ENCODE measurements around the gene GUCY1B1. TPM values are rescaled to one million over a fixed set of nuclear protein-coding genes. Genes with fewer than 3 reads are reported as not detected.

The GUCY1B1 gene
- total RNA-seq, 1 experiment from 2014 or later = 3.2 TPM

GRCh38 chr4:155799116-155799793 is 40.4 kb downstream of the GUCY1B1 start:
- no peak for DNase-seq (ENCODE audit: low read depth)

- DNase-seq (ENCODE audit: low read depth) = no peak
Observed at GRCh38 chr4:155799794-155800123, 40.9 kb downstream of the GUCY1B1 start.

GRCh38 chr4:155800685-155801343 is 42.0 kb downstream of the GUCY1B1 start:
- no peak for DNase-seq (ENCODE audit: low read depth)

- DNase-seq (ENCODE audit: low read depth) = peak; percentile 38
Observed at GRCh38 chr4:155802190-155802959, 43.6 kb downstream of the GUCY1B1 start.

- DNase-seq (ENCODE audit: low read depth) = peak; percentile 55
Observed at GRCh38 chr4:155805016-155805415, 46.2 kb downstream of the GUCY1B1 start.

- DNase-seq (ENCODE audit: low read depth) = peak; percentile 7
Observed at GRCh38 chr4:155807021-155807420, 48.2 kb downstream of the GUCY1B1 start.

- peak; percentile 83 for DNase-seq (ENCODE audit: low read depth)
Observed at GRCh38 chr4:155809835-155810234, 51.0 kb downstream of the GUCY1B1 start.

GRCh38 chr4:155811083-155811482 is 52.3 kb downstream of the GUCY1B1 start:
- DNase-seq (ENCODE audit: low read depth) = peak; percentile 31

- no peak for DNase-seq (ENCODE audit: low read depth)
Observed at GRCh38 chr4:155818639-155819038, 59.8 kb downstream of the GUCY1B1 start.

- DNase-seq (ENCODE audit: low read depth) = no peak
Observed at GRCh38 chr4:155819066-155819465, 60.2 kb downstream of the GUCY1B1 start.

GRCh38 chr4:155820887-155821518 is 62.2 kb downstream of the GUCY1B1 start:
- DNase-seq (ENCODE audit: low read depth) = no peak

GRCh38 chr4:155822572-155822971 is 63.8 kb downstream of the GUCY1B1 start:
- DNase-seq (ENCODE audit: low read depth) = no peak

GRCh38 chr4:155828628-155829027 is 69.8 kb downstream of the GUCY1B1 start:
- peak; percentile 21 for DNase-seq (ENCODE audit: low read depth)

- no peak for DNase-seq (ENCODE audit: low read depth)
Observed at GRCh38 chr4:155832664-155833063, 73.8 kb downstream of the GUCY1B1 start.

- no peak for DNase-seq (ENCODE audit: low read depth)
Observed at GRCh38 chr4:155837203-155837796, 78.5 kb downstream of the GUCY1B1 start.

- no peak for DNase-seq (ENCODE audit: low read depth)
Observed at GRCh38 chr4:155842080-155842479, 83.3 kb downstream of the GUCY1B1 start.

- DNase-seq (ENCODE audit: low read depth) = no peak
Observed at GRCh38 chr4:155846929-155847328, 88.1 kb downstream of the GUCY1B1 start.

- DNase-seq (ENCODE audit: low read depth) = no peak
Observed at GRCh38 chr4:155849042-155849441, 90.2 kb downstream of the GUCY1B1 start.

- DNase-seq (ENCODE audit: low read depth) = no peak
Observed at GRCh38 chr4:155853189-155853588, 94.4 kb downstream of the GUCY1B1 start.

GRCh38 chr4:155854582-155855226 is 95.9 kb downstream of the GUCY1B1 start:
- peak; percentile 76 for DNase-seq (ENCODE audit: low read depth)

GRCh38 chr4:155855897-155856296 is 97.1 kb downstream of the GUCY1B1 start:
- no peak for DNase-seq (ENCODE audit: low read depth)
